Ishikawa (cell line): ENCODE results near the gene FAM9C.

ENCODE experiments used
- CEBPB ChIP-seq: IDR thresholded peaks from 2 replicates; pipeline ENCODE4 v1.6.1; 2012
- CREB1 ChIP-seq: IDR thresholded peaks from 2 replicates; pipeline ENCODE4 v1.6.1; 2012; ENCODE audit warnings: low read depth
- EGR1 ChIP-seq: IDR thresholded peaks from 2 replicates; pipeline ENCODE4 v1.6.1; 2012
- EP300 ChIP-seq: IDR thresholded peaks from 2 replicates; pipeline ENCODE4 v1.6.1; 2012; ENCODE audit warnings: borderline replicate concordance
- FOXM1 ChIP-seq: IDR thresholded peaks from 2 replicates; pipeline ENCODE4 v1.6.1; 2012; ENCODE audit warnings: low read depth, borderline replicate concordance
- MAX ChIP-seq: IDR thresholded peaks from 2 replicates; pipeline ENCODE4 v1.6.1; 2012
- NFIC ChIP-seq: IDR thresholded peaks from 2 replicates; pipeline ENCODE4 v1.6.1; 2012
- RAD21 ChIP-seq: IDR thresholded peaks from 2 replicates; pipeline ENCODE4 v1.6.1; 2012; ENCODE audit warnings: low read depth
- REST ChIP-seq: IDR thresholded peaks from 2 replicates; pipeline ENCODE4 v1.6.1; 2012; ENCODE audit warnings: low read depth, mild to moderate bottlenecking
- TAF1 ChIP-seq: IDR thresholded peaks from 2 replicates; pipeline ENCODE4 v1.6.1; 2012; ENCODE audit warnings: low read depth, mild to moderate bottlenecking
- TCF12 ChIP-seq: IDR thresholded peaks from 2 replicates; pipeline ENCODE4 v1.6.1; 2012; ENCODE audit warnings: low read depth
- TEAD4 ChIP-seq: IDR thresholded peaks from 2 replicates; pipeline ENCODE4 v1.6.1; 2012
- USF1 ChIP-seq: IDR thresholded peaks from 2 replicates; pipeline ENCODE4 v1.6.1; 2012
- YY1 ChIP-seq: IDR thresholded peaks from 2 replicates; pipeline ENCODE4 v1.6.1; 2012; ENCODE audit warnings: low read depth
- ZBTB7A ChIP-seq: IDR thresholded peaks from 2 replicates; pipeline ENCODE4 v1.6.1; 2012; ENCODE audit warnings: low read depth

Gene FAM9C

DNA sequence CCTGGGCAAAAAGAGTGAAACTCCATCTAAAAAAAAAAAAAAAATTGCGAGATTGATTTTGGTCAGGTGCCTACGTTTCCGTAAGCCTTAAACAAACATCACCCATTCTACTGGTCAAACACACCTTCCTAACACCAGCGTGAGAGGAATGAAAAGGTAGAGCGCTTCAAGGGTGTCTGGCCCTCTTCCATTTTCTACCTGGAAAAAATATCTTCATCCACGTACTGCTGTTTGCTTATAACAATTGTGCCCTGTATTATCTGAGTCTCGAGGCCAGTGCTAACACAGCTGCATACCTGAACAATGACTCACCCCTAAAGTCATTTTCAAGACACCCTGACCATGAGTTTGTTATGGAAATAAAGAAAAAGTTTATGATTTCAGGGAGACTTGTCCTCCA is 55.6 kb downstream of the FAM9C start:
- no peak for TF ChIP-seq ZBTB7A
- peak; percentile 83 for TF ChIP-seq TEAD4
- 0 out of 2 replicates have a peak, but pooled peaks have one; percentile 36 for TF ChIP-seq TCF12
- no peak for TF ChIP-seq CEBPB
- peak; percentile 70 for TF ChIP-seq EP300
- TF ChIP-seq REST = no peak
- TF ChIP-seq NFIC = peak; percentile 68
- TF ChIP-seq USF1 = no peak

GRCh38 chrX:12987900-12988594 is 56.4 kb downstream of the FAM9C start:
- TF ChIP-seq CEBPB (no peak), TEAD4 (no peak), FOXM1 (no peak), CREB1 (no peak), TCF12 (no peak), REST (no peak), EP300 (no peak), EGR1 (no peak), RAD21 (no peak), USF1 (no peak), TAF1 (no peak), MAX (no peak), NFIC (no peak), ZBTB7A (no peak), YY1 (no peak)

GRCh38 chrX:12987340-12987739 is 57.1 kb downstream of the FAM9C start:
- no peak for TF ChIP-seq EGR1
- no peak for TF ChIP-seq TCF12
- TF ChIP-seq CEBPB = no peak
- no peak for TF ChIP-seq EP300
- no peak for TF ChIP-seq NFIC
- TF ChIP-seq USF1 = no peak
- TF ChIP-seq MAX = no peak
- no peak for TF ChIP-seq FOXM1

- TF ChIP-seq FOXM1 (no peak), RAD21 (no peak)
Observed at GRCh38 chrX:12986886-12987285, 57.5 kb downstream of the FAM9C start.

DNA sequence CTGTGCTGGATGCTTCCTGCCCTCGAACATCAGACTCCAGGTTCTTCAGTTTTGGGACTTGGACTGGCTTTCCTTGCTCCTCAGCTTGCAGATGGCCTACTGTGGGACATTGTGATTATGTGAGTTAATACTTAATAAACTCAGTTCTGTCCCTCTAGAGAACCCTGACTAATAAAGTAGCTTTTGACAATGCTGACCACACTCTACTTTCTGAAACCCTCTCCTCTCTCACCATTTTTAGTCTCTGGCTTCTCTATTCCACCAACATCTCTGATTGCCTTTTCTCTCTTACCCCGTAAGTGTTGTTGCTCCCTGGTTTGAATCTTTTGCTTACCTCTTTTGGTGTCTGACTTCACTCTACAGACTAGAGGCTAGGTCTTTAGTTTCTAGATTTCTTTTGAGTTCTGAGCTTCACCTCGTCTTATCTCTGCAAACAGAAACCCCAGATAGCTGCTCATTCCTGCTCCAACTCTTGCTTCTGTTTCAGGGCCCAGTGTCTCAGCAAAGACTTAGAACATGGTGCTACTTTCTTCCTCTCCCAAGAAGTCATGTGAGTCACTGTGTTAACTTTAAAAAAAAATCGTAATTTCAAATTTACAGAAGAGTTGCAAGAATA is 58.1 kb downstream of the FAM9C start:
- TF ChIP-seq NFIC (no peak), CEBPB (no peak), CREB1 (no peak), ZBTB7A (no peak)
